ENCODE data around the gene INTS1. TPM values are rescaled to one million over a fixed set of nuclear protein-coding genes. Genes with fewer than 3 reads are reported as not detected.

INTS1 gene
- total RNA-seq, 1 donor from 2014 or later: 80.7 TPM

- Histone ChIP-seq H3K36me3 (peaks cover 4 to 13% of the 10 kb centered on the region in 2 donors), H3K27me3 (no peaks in the 10 kb centered on the region), H3K4me1 (peaks cover 15 to 45% of the 10 kb centered on the region in 2 donors), H3K9me3 (no peaks in the 10 kb centered on the region), H3K4me3 (peak overlapping the region; percentile 76 to 91), H3K27ac (peak overlapping the region; percentile 98 to 99)
- DNase-seq (ENCODE audit: low spot score in 2 of 2): peak; percentile 70 to 91
- intact Hi-C loops (cut with DNase I): loop anchor here (10.0 kb wide), 3 partner anchors 659 to 1101 kb away; partner anchors contain the start of genes GET4 and TTYH3
- no peak for TF ChIP-seq CTCF (IDR thresholded peaks at IDR 0.05)
These were observed 29.5 kb upstream of the INTS1 start for GRCh38 chr7:1533547-1534329.

- Histone ChIP-seq H3K4me3 (peak overlapping the region; percentile 76 to 91), H3K4me1 (peaks cover 10 to 40% of the 10 kb centered on the region in 2 donors), H3K27ac (peak overlapping the region; percentile 98 to 99), H3K27me3 (no peaks in the 10 kb centered on the region), H3K36me3 (peaks cover 4 to 13% of the 10 kb centered on the region in 2 donors), H3K9me3 (no peaks in the 10 kb centered on the region)
- intact Hi-C loops (cut with DNase I): loop anchor here (10.0 kb wide), 3 partner anchors 658 to 1102 kb away; partner anchors contain the start of genes GET4 and TTYH3
- TF ChIP-seq CTCF (IDR thresholded peaks at IDR 0.05): no peak
- DNase-seq (ENCODE audit: low spot score in 2 of 2): no peak
These were observed 29.0 kb upstream of the INTS1 start for GRCh38 chr7:1533255-1533546.

GRCh38 chr7:1532456-1533254 is 28.5 kb upstream of the INTS1 start:
- peak overlapping the region; percentile 98 to 99 for H3K27ac ChIP-seq
- peak; percentile 88 to 96 for DNase-seq (ENCODE audit: low spot score in 2 of 2)
- H3K27me3 ChIP-seq: no peaks in the 10 kb centered on the region
- peaks cover 4 to 13% of the 10 kb centered on the region in 2 donors for H3K36me3 ChIP-seq
- H3K4me1 ChIP-seq: peaks cover 9 to 40% of the 10 kb centered on the region in 2 donors
- H3K9me3 ChIP-seq: no peaks in the 10 kb centered on the region
- intact Hi-C loops (cut with DNase I): loop anchor here (10.0 kb wide), 3 partner anchors 658 to 1102 kb away; partner anchors contain the start of genes GET4 and TTYH3
- no peak for TF ChIP-seq CTCF (IDR thresholded peaks at IDR 0.05)
- H3K4me3 ChIP-seq: peak overlapping the region; percentile 76 to 91

GRCh38 chr7:1531979-1532455 is 27.8 kb upstream of the INTS1 start:
- Histone ChIP-seq H3K36me3 (peaks cover 4 to 13% of the 10 kb centered on the region in 2 donors), H3K4me3 (peak overlapping the region; percentile 76 to 91), H3K9me3 (no peaks in the 10 kb centered on the region), H3K27ac (peak overlapping the region; percentile 98 to 99), H3K27me3 (no peaks in the 10 kb centered on the region), H3K4me1 (peaks cover 9 to 40% of the 10 kb centered on the region in 2 donors)
- TF ChIP-seq CTCF (IDR thresholded peaks at IDR 0.05): no peak
- intact Hi-C loops (cut with DNase I): loop anchor here (2.0 to 10.0 kb wide), 4 partner anchors 71 to 1103 kb away; partner anchors contain the start of genes GET4 and TTYH3
- DNase-seq (ENCODE audit: low spot score in 2 of 2): no peak

GRCh38 chr7:1531263-1531978 is 27.2 kb upstream of the INTS1 start:
- H3K36me3 ChIP-seq: peaks cover 4 to 13% of the 10 kb centered on the region in 2 donors
- H3K4me1 ChIP-seq: peaks cover 9 to 37% of the 10 kb centered on the region in 2 donors
- H3K9me3 ChIP-seq: no peaks in the 10 kb centered on the region
- no peak for TF ChIP-seq CTCF (IDR thresholded peaks at IDR 0.05)
- DNase-seq (ENCODE audit: low spot score in 2 of 2): peak in 1 of 2 donors; percentile 85
- no peaks in the 10 kb centered on the region for H3K27me3 ChIP-seq
- H3K27ac ChIP-seq: peak overlapping the region; percentile 98 to 99
- H3K4me3 ChIP-seq: peak overlapping the region; percentile 76 to 91
- intact Hi-C loops (cut with DNase I): loop anchor here (2.0 to 10.0 kb wide), 4 partner anchors 71 to 1103 kb away; partner anchors contain the start of genes GET4 and TTYH3
